Endothelial cell of umbilical vein (primary cell): ENCODE data around the gene DIP2C. TPM values are rescaled to one million over a fixed set of nuclear protein-coding genes. Genes with fewer than 3 reads are reported as not detected.

Source experiments
- BruUV-seq: library from RNA; stranded (reverse); fragments of 400-500 nt; replicated peaks from 2 replicates; lab custom pipeline; 2021; lab: Mats Ljungman, UMichigan
- CTCF ChIA-PET: fragments of 300-600, 350-600 bp; sonication (Branson Sonifier 250); formaldehyde crosslinking; loops from one replicate; lab custom pipeline; 2021; ENCODE audit warnings: antibody characterized with exemption, inconsistent platforms; lab: Charles Lee
- POLR2A ChIA-PET: fragments of 300-600, 350-600 bp; sonication (Branson Sonifier 250); formaldehyde crosslinking; loops from one replicate; lab custom pipeline; 2021; ENCODE audit warnings: antibody characterized with exemption, inconsistent platforms; lab: Charles Lee
- DNase-seq: peaks from one replicate; pipeline ENCODE4 v3.0.0-alpha.2; 2011; ENCODE audit warnings: low read depth, low spot score
- FAIRE-seq: peaks from 2 replicates; lab custom pipeline; 2011; peaks lifted over from hg19 to GRCh38; lab: Jason Lieb, UNC
- H2AFZ ChIP-seq: 2 replicates; pipeline ENCODE4 v1.6.0; 2012; ENCODE audit warnings: low read depth, low read length, control low read depth, inconsistent platforms
- H3K27ac ChIP-seq: 2 replicates; pipeline ENCODE4 v1.5.1; 2011; ENCODE audit warnings: low read depth, mild to moderate bottlenecking, control low read depth, low read length, moderate library complexity; ENCODE audit not compliant: insufficient read depth
- H3K27me3 ChIP-seq, 2 experiments: 2 replicates each; pipeline versions ENCODE4 v1.6.0 to v1.6.1; 2011; ENCODE audit warnings: low read length in 2 of 2, mixed read lengths in 1 of 2; ENCODE audit not compliant: control insufficient read depth in 2 of 2, insufficient read depth in 2 of 2
- H3K36me3 ChIP-seq, 2 experiments: 2 replicates in 1 of 2; 3 replicates in 1 of 2; pipeline ENCODE4 v1.5.1; 2011; ENCODE audit warnings: low read length in 2 of 2, mild to moderate bottlenecking in 1 of 2, moderate library complexity in 1 of 2; ENCODE audit not compliant: control insufficient read depth in 2 of 2, insufficient read depth in 2 of 2; ENCODE audit errors: extremely low read depth in 1 of 2
- H3K4me1 ChIP-seq: 3 replicates; pipeline ENCODE4 v1.5.1; 2011; ENCODE audit warnings: mild to moderate bottlenecking, low read length; ENCODE audit not compliant: control insufficient read depth, insufficient read depth; ENCODE audit errors: extremely low read depth
- H3K4me2 ChIP-seq: 2 replicates; pipeline ENCODE4 v1.6.1; 2011; ENCODE audit warnings: low read length, control low read depth, mixed read lengths; ENCODE audit not compliant: insufficient read depth
- H3K4me3 ChIP-seq, 3 experiments: fragments of 200-600 bp in 1 of 3; sonication (generic), shearing (Covaris generic) in 1 of 3; replicated peaks in 1 of 3; 2 replicates each; pipeline ENCODE4 v1.5.1; 2011 to 2016; ENCODE audit warnings: control low read depth in 3 of 3, low read length in 3 of 3, mild to moderate bottlenecking in 2 of 3, inconsistent platforms in 1 of 3, low read depth in 1 of 3, moderate library complexity in 1 of 3; ENCODE audit not compliant: insufficient read depth in 1 of 3
- H3K79me2 ChIP-seq: 2 replicates; pipeline ENCODE4 v1.6.0; 2012; ENCODE audit warnings: low read length, inconsistent platforms; ENCODE audit not compliant: control insufficient read depth, insufficient read depth
- H3K9ac ChIP-seq: replicated peaks from 2 replicates; pipeline ENCODE3; 2011; ENCODE audit warnings: low read length, control low read depth; ENCODE audit not compliant: insufficient read depth; ENCODE audit errors: extremely low read depth
- H3K9me1 ChIP-seq: replicated peaks from 3 replicates; pipeline ENCODE4 v1.6.0; 2011; ENCODE audit warnings: mild to moderate bottlenecking, low read length; ENCODE audit not compliant: control insufficient read depth, insufficient read depth; ENCODE audit errors: extremely low read depth
- H3K9me3 ChIP-seq: replicated peaks from 2 replicates; pipeline ENCODE4 v1.5.1; 2012; ENCODE audit warnings: low read length, inconsistent platforms; ENCODE audit not compliant: control insufficient read depth, insufficient read depth
- H4K20me1 ChIP-seq: replicated peaks from 2 replicates; pipeline ENCODE3; 2011; ENCODE audit warnings: mild to moderate bottlenecking, low read length; ENCODE audit not compliant: control insufficient read depth, insufficient read depth; ENCODE audit errors: extremely low read depth
- CTCF ChIP-seq, 2 donors: IDR thresholded peaks; 1 replicate in 1 of 2; 2 replicates in 1 of 2; pipeline ENCODE4 v1.5.1; 2011; ENCODE audit warnings: low read length in 2 of 2, mild to moderate bottlenecking in 2 of 2, moderate library complexity in 2 of 2, control low read depth in 1 of 2, inconsistent platforms in 1 of 2, low read depth in 1 of 2; ENCODE audit not compliant: insufficient read depth in 1 of 2; ENCODE audit errors: extremely low read depth in 1 of 2
- EZH2 ChIP-seq: IDR thresholded peaks from 2 replicates; pipeline ENCODE4 v1.6.1; 2012; ENCODE audit warnings: borderline replicate concordance, low read depth, mild to moderate bottlenecking, moderate library complexity, low read length, inconsistent platforms; ENCODE audit not compliant: severe bottlenecking
- FOS ChIP-seq: IDR thresholded peaks from 2 replicates; pipeline ENCODE4 v1.6.1; 2011; ENCODE audit warnings: mild to moderate bottlenecking, low read length, moderate library complexity, borderline replicate concordance; ENCODE audit not compliant: insufficient read depth
- GATA2 ChIP-seq: IDR thresholded peaks from 2 replicates; pipeline ENCODE4 v1.7.0; 2011; ENCODE audit warnings: low read depth, mild to moderate bottlenecking, moderate library complexity, mixed read lengths, low read length; ENCODE audit not compliant: insufficient read length, insufficient read depth
- JUN ChIP-seq: IDR thresholded peaks from 2 replicates; pipeline ENCODE4 v1.6.1; 2011; ENCODE audit warnings: borderline replicate concordance, low read depth; ENCODE audit not compliant: insufficient read length, insufficient read depth
- MAX ChIP-seq: IDR thresholded peaks from 2 replicates; pipeline ENCODE4 v1.6.1; 2011; ENCODE audit not compliant: insufficient read depth, insufficient read length
- MYC ChIP-seq: IDR thresholded peaks from one replicate; pipeline ENCODE4 v1.6.1; 2011; ENCODE audit warnings: mild to moderate bottlenecking, low read depth, low read length
- POLR2A ChIP-seq: IDR thresholded peaks from 2 replicates; pipeline ENCODE4 v1.6.1; 2012; ENCODE audit warnings: low read depth, mild to moderate bottlenecking, control low read depth, low read length
- POLR2AphosphoS5 ChIP-seq: IDR thresholded peaks from 2 replicates; pipeline ENCODE4 v1.6.1; 2012; ENCODE audit warnings: low read depth, mild to moderate bottlenecking, control low read depth, low read length, moderate library complexity; ENCODE audit not compliant: insufficient read depth
- dilution Hi-C: fragments of 300-500 bp; cut with MboI; formaldehyde crosslinking; loops from one replicate; pipeline ENCODE4 v1.15.0; 2019; ENCODE audit warnings: low sequenced_read_pairs; ENCODE audit not compliant: extremely low pct_ligation_motif_present
- intact Hi-C: fragments of 100-400 bp; cut with micrococcal nuclease; formaldehyde crosslinking; loops from one replicate; pipeline ENCODE4 v1.10.0; 2022
- polyA plus RNA-seq, 4 experiments: library from polyadenylated mRNA; depleted of rRNA in 3 of 4; stranded (reverse) in 3 of 4; unstranded in 1 of 4; fragments of >200 nt; gene quantifications; 2 replicates each; pipeline versions ENCODE4 v1.2.1 to v1.2.3, GENCODE V29; 2011 to 2012; ENCODE audit warnings: missing spikeins in 1 of 4
- total RNA-seq: library from RNA; stranded (reverse); gene quantifications from 2 replicates; pipeline ENCODE4 v1.2.3, GENCODE V29; 2021

The DIP2C gene
- total and polyA plus RNA-seq, 2 donors (not counting 3 experiments of a cell fraction or from before 2014, with no cell fraction given): 3.6 to 10.7 TPM

- Histone ChIP-seq H3K27me3 (no peaks in the 10 kb centered on the region), H4K20me1 (no peaks in the 10 kb centered on the region), H3K9me3 (no peaks in the 10 kb centered on the region), H3K79me2 (no peaks in the 10 kb centered on the region), H2AFZ (no peak overlapping the region), H3K27ac (no peak overlapping the region), H3K4me1 (no peaks in the 10 kb centered on the region), H3K4me3 (no peak overlapping the region), H3K9ac (no peak overlapping the region), H3K9me1 (no peaks in the 10 kb centered on the region), H3K4me2 (no peak overlapping the region), H3K36me3 (no peaks in the 10 kb centered on the region)
- FAIRE-seq: no peak
- dilution Hi-C loops (no loop called here), intact Hi-C loops (no loop called here)
- no TSS peak for BruUV-seq
- no peak for TF ChIP-seq FOS
- no peak for TF ChIP-seq MAX
- no peak for TF ChIP-seq POLR2A
- TF ChIP-seq JUN: no peak
- TF ChIP-seq CTCF (IDR thresholded peaks at IDR 0.05; ENCODE audit: extremely low read depth in 1 of 2, insufficient read depth in 1 of 2, low read depth in 1 of 2, low read length in 2 of 2): no peak
- CTCF ChIA-PET: interaction anchor here (1.3 kb wide), 2 partner anchors 9 to 83 kb away, joined by 3 to 4 read pairs; no protein-coding TSS in a partner anchor
- POLR2A ChIA-PET: no interaction called here
- no peak for DNase-seq
These were observed 277.4 kb downstream of the DIP2C start for GRCh38 chr10:412109-412508.

GRCh38 chr10:411603-412002, 277.9 kb downstream of the DIP2C start:
- Histone ChIP-seq H3K27me3 (no peaks in the 10 kb centered on the region), H3K9ac (no peak overlapping the region), H2AFZ (no peak overlapping the region), H3K9me3 (no peaks in the 10 kb centered on the region), H3K4me2 (no peak overlapping the region), H3K36me3 (no peaks in the 10 kb centered on the region), H4K20me1 (no peaks in the 10 kb centered on the region), H3K79me2 (no peaks in the 10 kb centered on the region), H3K9me1 (no peaks in the 10 kb centered on the region), H3K4me1 (no peaks in the 10 kb centered on the region), H3K27ac (no peak overlapping the region), H3K4me3 (no peak overlapping the region)
- FAIRE-seq (no peak), DNase-seq (no peak)
- ChIA-PET POLR2A (no interaction called here), CTCF (interaction anchor here (1.2 kb wide), 1 partner anchor 12 kb away, joined by 3 read pairs; no protein-coding TSS in a partner anchor)
- BruUV-seq: no TSS peak
- no peak for TF ChIP-seq CTCF (IDR thresholded peaks at IDR 0.05; ENCODE audit: extremely low read depth in 1 of 2, insufficient read depth in 1 of 2, low read depth in 1 of 2, low read length in 2 of 2)
- TF ChIP-seq EZH2: no peak
- no peak for TF ChIP-seq GATA2
- no peak for TF ChIP-seq POLR2A
- no peak for TF ChIP-seq FOS
- TF ChIP-seq POLR2AphosphoS5: no peak
- TF ChIP-seq MYC: no peak
- no peak for TF ChIP-seq JUN
- TF ChIP-seq MAX: no peak
- dilution Hi-C loops (no loop called here), intact Hi-C loops (no loop called here)
